ENCODE measurements around the gene AZIN2. TPM values are rescaled to one million over a fixed set of nuclear protein-coding genes. Genes with fewer than 3 reads are reported as not detected.

The AZIN2 gene
- total RNA-seq, 6 donors from 2014 or later: 1.5 to 4.8 (median 2.8) TPM

GRCh38 chr1:33096363-33097005 is 15.5 kb downstream of the AZIN2 start:
- Histone ChIP-seq H3K27me3 (no peaks in the 10 kb centered on the region), H3K4me3 (no peak overlapping the region), H3K9me3 (no peaks in the 10 kb centered on the region), H3K36me3 (no peaks in the 10 kb centered on the region), H3K27ac (no peak overlapping the region), H3K4me1 (peaks cover 2 to 10% (median 5%) of the 10 kb centered on the region in 4 donors)
- WGBS, 2 donors: 82 to 85% methylated on average over 7 of the region's 7 CpGs
- DNase-seq (no peak), ATAC-seq (ENCODE audit: low FRiP score in 2 of 2) (no peak)
- TF ChIP-seq POLR2A (IDR thresholded peaks at IDR 0.05): no peak
- no peak for TF ChIP-seq CTCF (IDR thresholded peaks at IDR 0.05)
- no peak for TF ChIP-seq POLR2AphosphoS5 (IDR thresholded peaks at IDR 0.05)
- no peak for TF ChIP-seq EP300 (IDR thresholded peaks at IDR 0.05)

DNA sequence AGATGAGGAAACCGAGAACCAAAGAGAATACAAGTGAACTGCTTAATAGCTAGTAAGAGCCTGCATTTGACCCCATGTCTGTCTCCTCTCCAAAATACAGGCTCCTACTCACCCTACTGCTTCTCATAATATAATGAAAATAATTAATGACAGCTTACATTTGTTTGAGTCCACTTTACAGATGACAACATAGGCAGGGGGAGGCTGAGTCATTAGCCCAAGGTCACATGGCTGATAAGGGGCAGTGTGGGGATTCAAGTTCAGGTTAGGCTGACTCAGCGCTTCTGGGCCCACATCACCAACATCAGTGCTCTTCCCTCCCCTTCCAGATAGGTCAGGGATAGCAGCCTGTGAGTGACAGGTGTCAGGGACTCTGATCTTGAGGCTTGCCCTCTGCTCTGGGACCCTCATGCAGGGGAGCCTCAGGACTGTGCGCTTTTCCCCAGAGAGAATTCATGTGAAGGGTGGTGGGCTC is 16.2 kb downstream of the AZIN2 start:
- no peak for DNase-seq
- peaks cover 2 to 10% (median 5%) of the 10 kb centered on the region in 4 donors for H3K4me1 ChIP-seq
- no peak overlapping the region for H3K27ac ChIP-seq
- WGBS, 2 donors: 91 to 95% methylated on average over 2 to 3 of the region's 3 CpGs
- no peaks in the 10 kb centered on the region for H3K9me3 ChIP-seq
- H3K36me3 ChIP-seq: no peaks in the 10 kb centered on the region
- no peak for TF ChIP-seq POLR2A (IDR thresholded peaks at IDR 0.05)
- no peak for TF ChIP-seq EP300 (IDR thresholded peaks at IDR 0.05)
- TF ChIP-seq POLR2AphosphoS5 (IDR thresholded peaks at IDR 0.05): no peak
- TF ChIP-seq CTCF (IDR thresholded peaks at IDR 0.05): no peak
- H3K27me3 ChIP-seq: no peaks in the 10 kb centered on the region
- H3K4me3 ChIP-seq: no peak overlapping the region
- no peak for ATAC-seq (ENCODE audit: low FRiP score in 2 of 2)

- H3K27ac ChIP-seq: no peak overlapping the region
- H3K36me3 ChIP-seq: no peaks in the 10 kb centered on the region
- no peak overlapping the region for H3K4me3 ChIP-seq
- H3K9me3 ChIP-seq: no peaks in the 10 kb centered on the region
- H3K27me3 ChIP-seq: no peaks in the 10 kb centered on the region
- 91 to 96% methylated on average over 4 of the region's 4 CpGs for WGBS, 2 donors
- ATAC-seq (ENCODE audit: low FRiP score in 2 of 2) (no peak), DNase-seq (no peak)
- peaks cover 2 to 10% (median 5%) of the 10 kb centered on the region in 4 donors for H3K4me1 ChIP-seq
- TF ChIP-seq POLR2A (IDR thresholded peaks at IDR 0.05) (no peak), CTCF (IDR thresholded peaks at IDR 0.05) (no peak), POLR2AphosphoS5 (IDR thresholded peaks at IDR 0.05) (no peak), EP300 (IDR thresholded peaks at IDR 0.05) (no peak)
These were observed 16.8 kb downstream of the AZIN2 start for GRCh38 chr1:33097762-33098161.

DNA sequence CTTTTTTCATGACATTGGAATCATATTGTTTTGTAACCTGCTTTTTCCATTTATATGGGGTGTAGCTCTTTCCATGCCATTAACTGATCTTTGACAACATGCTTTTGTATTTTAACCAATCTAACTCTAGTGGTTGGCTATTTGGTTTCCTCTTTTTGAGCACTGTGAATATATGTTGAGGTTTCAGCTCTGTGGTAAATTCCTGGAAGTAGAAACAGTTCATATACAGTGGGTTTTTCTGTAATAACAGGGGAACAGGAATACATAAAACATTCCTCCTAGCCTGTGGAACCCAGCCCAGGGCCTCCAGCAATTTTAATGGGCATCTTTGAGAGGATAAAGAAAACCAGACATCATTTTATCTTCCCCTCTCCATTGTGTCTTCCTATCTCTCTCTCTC is 17.4 kb downstream of the AZIN2 start:
- ATAC-seq (ENCODE audit: low FRiP score in 2 of 2) (no peak), DNase-seq (no peak)
- H3K9me3 ChIP-seq: no peaks in the 10 kb centered on the region
- no peaks in the 10 kb centered on the region for H3K36me3 ChIP-seq
- no peak for TF ChIP-seq POLR2A (IDR thresholded peaks at IDR 0.05)
- no peak for TF ChIP-seq CTCF (IDR thresholded peaks at IDR 0.05)
- no peak for TF ChIP-seq EP300 (IDR thresholded peaks at IDR 0.05)
- no peak for TF ChIP-seq POLR2AphosphoS5 (IDR thresholded peaks at IDR 0.05)
- no peaks in the 10 kb centered on the region for H3K27me3 ChIP-seq
- H3K4me3 ChIP-seq: no peak overlapping the region
- peaks cover 2 to 10% (median 5%) of the 10 kb centered on the region in 4 donors for H3K4me1 ChIP-seq
- peak overlapping the region in 1 of 4 donors; percentile 55 for H3K27ac ChIP-seq

Data from upper lobe of left lung (tissue), 6 donors.